HG03432 (cell line): ENCODE results near the gene OSBPL3.

ENCODE experiments used
- ATAC-seq: cut with Tn5 transposase; IDR thresholded peaks from one replicate; pipeline ENCODE4 v1.9.1; 2021; ENCODE audit warnings: mild to moderate bottlenecking, moderate library complexity; ENCODE audit not compliant: unreplicated experiment

The OSBPL3 gene

GRCh38 chr7:24959735-24960485 lies 20.1 kb downstream of the OSBPL3 start:
- ATAC-seq: no peak

GRCh38 chr7:24958399-24958798 lies 21.6 kb downstream of the OSBPL3 start:
- ATAC-seq: no peak

- ATAC-seq: no peak
Measured at GRCh38 chr7:24956021-24956420, 24.0 kb downstream of the OSBPL3 start.

- no peak for ATAC-seq
Measured at GRCh38 chr7:24955313-24955712, 24.7 kb downstream of the OSBPL3 start.

- ATAC-seq: no peak
Measured at GRCh38 chr7:24952464-24952863, 27.5 kb downstream of the OSBPL3 start.

- ATAC-seq: no peak
Measured at GRCh38 chr7:24951441-24951980, 28.5 kb downstream of the OSBPL3 start.

GRCh38 chr7:24949884-24950283 lies 30.1 kb downstream of the OSBPL3 start:
- ATAC-seq: no peak

GRCh38 chr7:24948739-24949138 lies 31.2 kb downstream of the OSBPL3 start:
- ATAC-seq: peak; percentile 51

- no peak for ATAC-seq
Measured at GRCh38 chr7:24946467-24946866, 33.5 kb downstream of the OSBPL3 start.

- ATAC-seq: no peak
Measured at GRCh38 chr7:24945899-24946298, 34.1 kb downstream of the OSBPL3 start.

- ATAC-seq: no peak
Measured at GRCh38 chr7:24943096-24943948, 36.7 kb downstream of the OSBPL3 start.

GRCh38 chr7:24942226-24942625 lies 37.8 kb downstream of the OSBPL3 start:
- ATAC-seq: no peak

GRCh38 chr7:24939416-24939815 lies 40.6 kb downstream of the OSBPL3 start:
- no peak for ATAC-seq

GRCh38 chr7:24936121-24936824 lies 43.7 kb downstream of the OSBPL3 start:
- peak; percentile 79 for ATAC-seq

- no peak for ATAC-seq
Measured at GRCh38 chr7:24933298-24933697, 46.7 kb downstream of the OSBPL3 start.

- no peak for ATAC-seq
Measured at GRCh38 chr7:24932815-24933214, 47.2 kb downstream of the OSBPL3 start.

- no peak for ATAC-seq
Measured at GRCh38 chr7:24932389-24932788, 47.6 kb downstream of the OSBPL3 start.

- no peak for ATAC-seq
Measured at GRCh38 chr7:24931844-24932243, 48.1 kb downstream of the OSBPL3 start.

GRCh38 chr7:24930856-24931255 lies 49.1 kb downstream of the OSBPL3 start:
- ATAC-seq: no peak

GRCh38 chr7:24926623-24927524 lies 53.1 kb downstream of the OSBPL3 start:
- ATAC-seq: no peak
